IMR-90 (cell line): ENCODE results near the gene ACVR1B. TPM values are rescaled to one million over a fixed set of nuclear protein-coding genes. Genes with fewer than 3 reads are reported as not detected.

Experiments
- ATAC-seq: fragments of 200-7000 bp; cut with Tn5 transposase; 2 replicates; pipeline ENCODE4 v1.9.1; 2020; ENCODE audit warnings: low read depth, mild to moderate bottlenecking, moderate library complexity
- BruUV-seq: library from RNA; stranded (reverse); fragments of 400-500 nt; replicated peaks from 2 replicates; lab custom pipeline; 2021; lab: Mats Ljungman, UMichigan
- CTCF ChIA-PET: fragments of 300-600 bp; formaldehyde crosslinking; extraction: SDS; loops from one replicate; lab custom pipeline; 2021; ENCODE audit warnings: antibody characterized with exemption; lab: Yijun Ruan, JAX
- POLR2A ChIA-PET: fragments of 300-600 bp; sonication (Branson Sonifier 250); formaldehyde crosslinking; loops from one replicate; lab custom pipeline; 2022; ENCODE audit warnings: antibody characterized with exemption; ENCODE audit not compliant: unreplicated experiment; lab: Charles Lee
- DNase-seq: peaks from one replicate; pipeline ENCODE4 v3.0.0; 2013
- H2AFZ ChIP-seq: replicated peaks from 2 replicates; pipeline ENCODE3; 2013; ENCODE audit warnings: low read length, mild to moderate bottlenecking; ENCODE audit not compliant: poor library complexity
- H2AK5ac ChIP-seq: 2 replicates; pipeline ENCODE4 v1.6.1; 2013; ENCODE audit warnings: low read depth, low read length, inconsistent platforms
- H2AK9ac ChIP-seq: replicated peaks from 2 replicates; pipeline ENCODE3; 2013; ENCODE audit warnings: mild to moderate bottlenecking, low read depth, low read length, moderate library complexity; ENCODE audit not compliant: poor library complexity
- H2BK120ac ChIP-seq: 2 replicates; pipeline ENCODE4 v1.6.1; 2013; ENCODE audit warnings: low read depth, low read length, inconsistent platforms
- H2BK15ac ChIP-seq: 3 replicates; pipeline ENCODE4 v1.6.1; 2013; ENCODE audit warnings: low read depth, low read length, inconsistent platforms
- H2BK20ac ChIP-seq: 2 replicates; pipeline ENCODE4 v1.6.1; 2013; ENCODE audit warnings: low read depth, mild to moderate bottlenecking, inconsistent platforms, low read length, moderate library complexity
- H2BK5ac ChIP-seq: 2 replicates; pipeline ENCODE4 v1.6.1; 2013; ENCODE audit warnings: mild to moderate bottlenecking, low read depth, low read length, inconsistent platforms; ENCODE audit not compliant: poor library complexity, severe bottlenecking
- H3K14ac ChIP-seq: replicated peaks from 2 replicates; pipeline ENCODE4 v1.6.1; 2013; ENCODE audit warnings: low read depth, low read length, inconsistent platforms
- H3K18ac ChIP-seq: 2 replicates; pipeline ENCODE4 v1.6.1; 2013; ENCODE audit warnings: low read depth, low read length, control low read depth
- H3K23ac ChIP-seq: 2 replicates; pipeline ENCODE4 v1.6.1; 2013; ENCODE audit warnings: low read depth, low read length, inconsistent platforms
- H3K27ac ChIP-seq: 2 replicates; pipeline ENCODE4 v1.5.1; 2013; ENCODE audit warnings: mild to moderate bottlenecking, control low read depth, low read length; ENCODE audit not compliant: insufficient read depth
- H3K27me3 ChIP-seq: 2 replicates; pipeline ENCODE4 v1.6.1; 2013; ENCODE audit warnings: low read length; ENCODE audit not compliant: control insufficient read depth, insufficient read depth
- H3K36me3 ChIP-seq: 2 replicates; pipeline ENCODE4 v1.6.1; 2013; ENCODE audit warnings: low read length, mixed read lengths; ENCODE audit not compliant: control insufficient read depth, insufficient read depth
- H3K4ac ChIP-seq: 2 replicates; pipeline ENCODE4 v1.6.1; 2013; ENCODE audit warnings: low read depth, low read length, inconsistent platforms
- H3K4me1 ChIP-seq: 2 replicates; pipeline ENCODE4 v1.6.1; 2013; ENCODE audit warnings: low read length, mixed read lengths; ENCODE audit not compliant: control insufficient read depth, insufficient read depth
- H3K4me2 ChIP-seq: 2 replicates; pipeline ENCODE4 v1.6.1; 2013; ENCODE audit warnings: low read depth, mild to moderate bottlenecking, control low read depth, low read length, moderate library complexity
- H3K4me3 ChIP-seq: 2 replicates; pipeline ENCODE4 v1.5.1; 2013; ENCODE audit warnings: low read depth, mild to moderate bottlenecking, control low read depth, low read length, moderate library complexity; ENCODE audit not compliant: insufficient read depth
- H3K56ac ChIP-seq: 2 replicates; pipeline ENCODE4 v1.6.1; 2013; ENCODE audit warnings: low read length, inconsistent platforms; ENCODE audit not compliant: insufficient read depth; ENCODE audit errors: extremely low read depth
- H3K79me1 ChIP-seq, 2 experiments: 2 replicates each; pipeline ENCODE4 v1.6.1; 2013; ENCODE audit warnings: low read length in 2 of 2, inconsistent platforms in 1 of 2, low read depth in 1 of 2
- H3K9ac ChIP-seq: 2 replicates; pipeline ENCODE4 v1.6.1; 2013; ENCODE audit warnings: low read depth, low read length, control low read depth
- H3K9me1 ChIP-seq: 2 replicates; pipeline ENCODE4 v1.6.1; 2013; ENCODE audit warnings: low read length, inconsistent platforms; ENCODE audit not compliant: insufficient read depth
- H3K9me3 ChIP-seq: 2 replicates; pipeline ENCODE4 v1.6.1; 2013; ENCODE audit warnings: low read length; ENCODE audit not compliant: control insufficient read depth, insufficient read depth
- H4K20me1 ChIP-seq: 2 replicates; pipeline ENCODE4 v1.6.1; 2013; ENCODE audit warnings: low read length, inconsistent platforms; ENCODE audit not compliant: insufficient read depth
- H4K5ac ChIP-seq: 2 replicates; pipeline ENCODE4 v1.6.1; 2013; ENCODE audit warnings: mild to moderate bottlenecking, low read depth, low read length, control low read depth
- H4K8ac ChIP-seq, 2 experiments: 2 replicates each; pipeline ENCODE4 v1.6.1; 2013; ENCODE audit warnings: low read depth in 2 of 2, low read length in 2 of 2, control low read depth in 1 of 2, inconsistent platforms in 1 of 2
- H4K91ac ChIP-seq: 2 replicates; pipeline ENCODE4 v1.6.1; 2013; ENCODE audit warnings: low read depth, low read length, inconsistent platforms; ENCODE audit not compliant: insufficient read depth
- BHLHE40 ChIP-seq: fragments of 150-350 bp; IDR thresholded peaks from 2 replicates; pipeline ENCODE4 v1.6.1; 2016; ENCODE audit warnings: mild to moderate bottlenecking, low read depth, low read length
- CEBPB ChIP-seq: IDR thresholded peaks from 2 replicates; pipeline ENCODE4 v1.6.1; 2012; ENCODE audit warnings: low read depth, low read length, improper control_type of control experiment
- CHD1 ChIP-seq: IDR thresholded peaks from 2 replicates; pipeline ENCODE4 v1.6.1; 2012; ENCODE audit warnings: low read depth, low read length, improper control_type of control experiment
- CTCF ChIP-seq: conservative IDR thresholded peaks from 2 replicates; pipeline ENCODE4 v1.5.1; 2012; ENCODE audit warnings: mild to moderate bottlenecking, low read depth, low read length, improper control_type of control experiment
- FOS ChIP-seq: fragments of 150-350 bp; IDR thresholded peaks from 2 replicates; pipeline ENCODE4 v1.6.1; 2016; ENCODE audit warnings: low read depth, low read length
- MAFK ChIP-seq: IDR thresholded peaks from 2 replicates; pipeline ENCODE4 v1.6.1; 2012; ENCODE audit warnings: low read depth, low read length, improper control_type of control experiment
- MAZ ChIP-seq: IDR thresholded peaks from 2 replicates; pipeline ENCODE4 v1.6.1; 2012; ENCODE audit warnings: low read depth, mild to moderate bottlenecking, low read length, improper control_type of control experiment, moderate library complexity, borderline replicate concordance
- MXI1 ChIP-seq: IDR thresholded peaks from 2 replicates; pipeline ENCODE4 v1.6.1; 2012; ENCODE audit warnings: low read depth, mild to moderate bottlenecking, low read length, moderate library complexity, borderline replicate concordance
- NFE2L2 ChIP-seq: fragments of 150-350 bp; IDR thresholded peaks from 2 replicates; pipeline ENCODE4 v1.6.1; 2016; ENCODE audit warnings: low read depth, mild to moderate bottlenecking, low read length
- POLR2A ChIP-seq: IDR thresholded peaks from 2 replicates; pipeline ENCODE4 v1.6.1; 2012; ENCODE audit warnings: mild to moderate bottlenecking, low read depth, low read length
- RAD21 ChIP-seq: IDR thresholded peaks from 2 replicates; pipeline ENCODE4 v1.6.1; 2012; ENCODE audit warnings: low read length, improper control_type of control experiment
- RFX5 ChIP-seq: IDR thresholded peaks from 2 replicates; pipeline ENCODE4 v1.8.0; 2012; ENCODE audit warnings: low read depth, mild to moderate bottlenecking, low read length, moderate library complexity
- SMC3 ChIP-seq: fragments of 150-350 bp; IDR thresholded peaks from 2 replicates; pipeline ENCODE4 v1.6.1; 2016; ENCODE audit warnings: low read depth, mild to moderate bottlenecking, antibody characterized with exemption, low read length, moderate library complexity
- USF2 ChIP-seq: fragments of 150-350 bp; IDR thresholded peaks from 2 replicates; pipeline ENCODE4 v1.6.1; 2017; ENCODE audit warnings: mild to moderate bottlenecking, antibody characterized with exemption, low read length, low read depth
- WGBS, 2 experiments: methylation state at CpG; one replicate each; pipeline versions ENCODE4 v1.1.5 to v1.1.7; 2013; ENCODE audit warnings: missing lambda C conversion rate in 2 of 2; ENCODE audit not compliant: insufficient read length in 1 of 2; ENCODE audit errors: extremely low coverage in 2 of 2; 5-methylcytosine and 5-hydroxymethylcytosine counted together
- dilution Hi-C: fragments of 300-500 bp; cut with HindIII; formaldehyde crosslinking; loops from one replicate; pipeline ENCODE4 v1.14.3; 2018; ENCODE audit warnings: low sequenced_read_pairs; ENCODE audit not compliant: unreplicated experiment
- in situ Hi-C: fragments of 300-500 bp; cut with MboI; formaldehyde crosslinking; loops from 3 replicates; pipeline ENCODE4 v1.14.3; 2019; ENCODE audit warnings: low sequenced_read_pairs, inconsistent platforms, mixed read lengths
- intact Hi-C: fragments of 100-400 bp; cut with micrococcal nuclease; formaldehyde crosslinking; loops from 2 replicates; pipeline ENCODE4 v1.10.0; 2022
- polyA plus RNA-seq, 3 experiments: library from polyadenylated mRNA; depleted of rRNA; stranded (reverse); fragments of >200 nt; gene quantifications; 2 replicates each; pipeline ENCODE4 v1.2.3, GENCODE V29; 2012; ENCODE audit warnings: low replicate concordance in 1 of 3
- total RNA-seq: library from RNA; depleted of rRNA; stranded (reverse); fragments of >200 nt; gene quantifications from 2 replicates; pipeline ENCODE4 v1.2.3, GENCODE V29; 2012
- TF ChIP-seq, protein P1 (sequence below): fragments of 150-350 bp; IDR thresholded peaks from 2 replicates; pipeline ENCODE4 v1.6.1; 2016; ENCODE audit warnings: low read depth, mild to moderate bottlenecking, low read length, moderate library complexity, borderline replicate concordance

Gene ACVR1B
- total and polyA plus RNA-seq, 2 of the 4 experiments (the other 2 are of a cell fraction): 5.7 to 13.6 TPM

GRCh38 chr12:51975196-51975595 is 23.7 kb downstream of the ACVR1B start:
- Histone ChIP-seq H3K4me1 (peaks cover 38% of the 10 kb centered on the region), H4K91ac (peak overlapping the region; percentile 40; the same call in 1 of the 2 replicates), H3K4me2 (no peak overlapping the region), H3K9me3 (no peaks in the 10 kb centered on the region), H3K36me3 (peaks cover 24% of the 10 kb centered on the region), H3K9me1 (peaks cover 33% of the 10 kb centered on the region), H2BK20ac (peak overlapping the region; percentile 11; the same call in 1 of the 2 replicates), H4K5ac (no peak overlapping the region), H3K27me3 (no peaks in the 10 kb centered on the region), H3K4me3 (no peak overlapping the region), H3K14ac (no peak overlapping the region), H3K79me1 (peaks cover 29 to 82% of the 10 kb centered on the region in 2 experiments), H3K56ac (no peak overlapping the region), H4K20me1 (peaks cover 15% of the 10 kb centered on the region), H3K18ac (no peak overlapping the region), H3K9ac (no peak overlapping the region), H2AK5ac (peak overlapping the region; percentile 50; the same call in 1 of the 2 replicates), H2AK9ac (no peak overlapping the region), H3K27ac (no peak overlapping the region), H3K23ac (no peak overlapping the region), H3K4ac (no peak overlapping the region), H2BK15ac (0 out of 3 replicates have a peak overlapping the region, but pooled peaks have one; percentile 20), H4K8ac (no peak overlapping the region), H2AFZ (no peak overlapping the region), H2BK5ac (no peak overlapping the region), H2BK120ac (no peak overlapping the region; the same call in 1 of the 2 replicates)
- BruUV-seq: no TSS peak
- WGBS, 2 experiments: 60% methylated on average over 1 of the region's 8 CpGs; no CpG with 5 or more reads in 1 of the 2 experiments
- TF ChIP-seq MXI1: no peak
- no peak for TF ChIP-seq BHLHE40
- no peak for TF ChIP-seq RFX5
- TF ChIP-seq, protein P1, sequence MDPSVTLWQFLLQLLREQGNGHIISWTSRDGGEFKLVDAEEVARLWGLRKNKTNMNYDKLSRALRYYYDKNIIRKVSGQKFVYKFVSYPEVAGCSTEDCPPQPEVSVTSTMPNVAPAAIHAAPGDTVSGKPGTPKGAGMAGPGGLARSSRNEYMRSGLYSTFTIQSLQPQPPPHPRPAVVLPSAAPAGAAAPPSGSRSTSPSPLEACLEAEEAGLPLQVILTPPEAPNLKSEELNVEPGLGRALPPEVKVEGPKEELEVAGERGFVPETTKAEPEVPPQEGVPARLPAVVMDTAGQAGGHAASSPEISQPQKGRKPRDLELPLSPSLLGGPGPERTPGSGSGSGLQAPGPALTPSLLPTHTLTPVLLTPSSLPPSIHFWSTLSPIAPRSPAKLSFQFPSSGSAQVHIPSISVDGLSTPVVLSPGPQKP: no peak
- TF ChIP-seq CTCF: no peak
- no peak for TF ChIP-seq POLR2A
- TF ChIP-seq CEBPB: no peak
- no peak for TF ChIP-seq MAZ
- no peak for TF ChIP-seq MAFK
- no peak for TF ChIP-seq USF2
- TF ChIP-seq CHD1: no peak
- no peak for TF ChIP-seq SMC3
- no peak for TF ChIP-seq RAD21
- TF ChIP-seq FOS: no peak
- TF ChIP-seq NFE2L2: no peak
- ATAC-seq (no peak), DNase-seq (no peak)
- dilution Hi-C loops (no loop called here), intact Hi-C loops (no loop called here), in situ Hi-C loops (loop anchor here (5.0 kb wide), 1 partner anchor 83 kb away; no protein-coding TSS in a partner anchor)
- POLR2A ChIA-PET: no interaction called here
- CTCF ChIA-PET: interaction anchor here (1.2 kb wide), 1 partner anchor 49 kb away, joined by 3 read pairs; no protein-coding TSS in a partner anchor
